ENCODE measurements around the gene GAMT.

DNA sequence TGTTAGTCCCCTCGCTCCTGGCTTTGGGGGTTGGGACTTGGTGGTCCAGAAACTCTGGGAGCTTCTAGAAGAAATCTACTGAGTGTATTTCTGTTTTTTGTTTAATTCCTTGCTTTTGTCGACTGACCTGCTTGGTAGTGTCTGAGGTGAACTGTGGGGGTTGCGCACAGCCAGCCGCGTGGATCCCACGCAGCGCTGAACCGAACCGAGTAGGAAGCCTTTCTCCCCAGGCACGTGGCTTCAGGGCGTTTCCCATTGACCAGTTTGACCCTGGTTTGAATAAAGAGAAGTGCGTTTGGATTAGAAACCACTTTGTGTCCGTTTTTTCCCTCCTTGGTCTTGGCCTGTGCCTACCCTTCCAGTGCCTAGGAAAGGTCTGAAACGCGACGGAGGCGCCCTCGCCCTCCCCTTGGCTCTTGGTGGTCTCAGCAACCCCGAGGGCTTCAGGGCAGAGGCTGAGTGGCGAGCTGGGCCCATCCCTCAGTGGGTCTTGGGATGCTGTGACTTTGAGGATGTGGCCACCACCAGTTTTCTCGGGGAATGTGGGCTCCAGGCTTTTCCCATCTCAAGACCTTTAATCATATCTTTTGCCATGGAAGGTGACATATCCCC lies 34.1 kb upstream of the GAMT start:
- no peak for TF ChIP-seq EZH2 (IDR thresholded peaks at IDR 0.05; ENCODE audit: borderline replicate concordance)
- TF ChIP-seq, protein P1, sequence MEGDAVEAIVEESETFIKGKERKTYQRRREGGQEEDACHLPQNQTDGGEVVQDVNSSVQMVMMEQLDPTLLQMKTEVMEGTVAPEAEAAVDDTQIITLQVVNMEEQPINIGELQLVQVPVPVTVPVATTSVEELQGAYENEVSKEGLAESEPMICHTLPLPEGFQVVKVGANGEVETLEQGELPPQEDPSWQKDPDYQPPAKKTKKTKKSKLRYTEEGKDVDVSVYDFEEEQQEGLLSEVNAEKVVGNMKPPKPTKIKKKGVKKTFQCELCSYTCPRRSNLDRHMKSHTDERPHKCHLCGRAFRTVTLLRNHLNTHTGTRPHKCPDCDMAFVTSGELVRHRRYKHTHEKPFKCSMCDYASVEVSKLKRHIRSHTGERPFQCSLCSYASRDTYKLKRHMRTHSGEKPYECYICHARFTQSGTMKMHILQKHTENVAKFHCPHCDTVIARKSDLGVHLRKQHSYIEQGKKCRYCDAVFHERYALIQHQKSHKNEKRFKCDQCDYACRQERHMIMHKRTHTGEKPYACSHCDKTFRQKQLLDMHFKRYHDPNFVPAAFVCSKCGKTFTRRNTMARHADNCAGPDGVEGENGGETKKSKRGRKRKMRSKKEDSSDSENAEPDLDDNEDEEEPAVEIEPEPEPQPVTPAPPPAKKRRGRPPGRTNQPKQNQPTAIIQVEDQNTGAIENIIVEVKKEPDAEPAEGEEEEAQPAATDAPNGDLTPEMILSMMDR (IDR thresholded peaks at IDR 0.05; ENCODE audit: poor library complexity) = no peak
- no peak for TF ChIP-seq EZH2phosphoT487 (IDR thresholded peaks at IDR 0.05; ENCODE audit: low read depth, severe bottlenecking, unreplicated experiment)

Measured in hepatocyte (in vitro differentiated cells).